Activated CD4-positive, alpha-beta memory T cell treated with anti-CD3 and anti-CD28 coated beads, Interleukin-2, amount 10 ng/mL, durations not matched to agents 7 days and 5 days (primary cell): Measurements from ENCODE around the gene FARS2. TPM values are rescaled to one million over a fixed set of nuclear protein-coding genes. Genes with fewer than 3 reads are reported as not detected.

ENCODE experiments used
- CTCF ChIA-PET: fragments of 350-600 bp; sonication (Branson Sonifier 250); formaldehyde crosslinking; loops from one replicate; lab custom pipeline; 2021; ENCODE audit warnings: antibody characterized with exemption, inconsistent platforms; lab: Charles Lee
- POLR2A ChIA-PET: fragments of 350-600 bp; sonication (Branson Sonifier 250); formaldehyde crosslinking; loops from one replicate; lab custom pipeline; 2021; ENCODE audit warnings: antibody characterized with exemption; lab: Charles Lee
- DNase-seq: peaks from one replicate; pipeline ENCODE4 v3.0.0-alpha.2; 2020
- H3K27ac Mint-ChIP-seq: one replicate; pipeline ENCODE4 v1.8.0; 2021; ENCODE audit warnings: mild to moderate bottlenecking, mixed read lengths
- H3K27me3 Mint-ChIP-seq: one replicate; pipeline ENCODE4 v1.8.0; 2021; ENCODE audit warnings: mixed read lengths
- H3K36me3 Mint-ChIP-seq: one replicate; pipeline ENCODE4 v1.8.0; 2021; ENCODE audit warnings: low read depth, mixed read lengths
- H3K4me1 Mint-ChIP-seq: one replicate; pipeline ENCODE4 v1.8.0; 2021; ENCODE audit warnings: mixed read lengths
- H3K4me3 Mint-ChIP-seq: one replicate; pipeline ENCODE4 v1.8.0; 2021; ENCODE audit warnings: mild to moderate bottlenecking, mixed read lengths
- H3K9me3 Mint-ChIP-seq: one replicate; pipeline ENCODE4 v1.8.0; 2021; ENCODE audit warnings: mixed read lengths
- total RNA-seq, 2 experiments: library from RNA; stranded (reverse); gene quantifications; one replicate each; pipeline ENCODE4 v1.2.3, GENCODE V29; 2021

FARS2 gene
- total RNA-seq, 2 experiments from 2014 or later, result 17.6 to 18.7 TPM

GRCh38 chr6:5617179-5617578 is 355.9 kb downstream of the FARS2 start:
- peaks cover 15% of the 10 kb centered on the region for H3K4me1 Mint-ChIP-seq
- H3K27me3 Mint-ChIP-seq, result no peaks in the 10 kb centered on the region
- H3K36me3 Mint-ChIP-seq, result peaks cover 27% of the 10 kb centered on the region
- no peak overlapping the region for H3K27ac Mint-ChIP-seq
- ChIA-PET POLR2A (no interaction called here), CTCF (interaction anchor here (1.6 kb wide), 1 partner anchor 146 kb away, joined by 5 read pairs; no protein-coding TSS in a partner anchor)
- no peak for DNase-seq
- no peaks in the 10 kb centered on the region for H3K9me3 Mint-ChIP-seq
- H3K4me3 Mint-ChIP-seq, result no peak overlapping the region

- H3K27ac Mint-ChIP-seq, result peak overlapping the region; percentile 60
- peak; percentile 63 for DNase-seq
- CTCF ChIA-PET, result no interaction called here
Measured at GRCh38 chr6:5619249-5619648, 357.9 kb downstream of the FARS2 start.

DNA sequence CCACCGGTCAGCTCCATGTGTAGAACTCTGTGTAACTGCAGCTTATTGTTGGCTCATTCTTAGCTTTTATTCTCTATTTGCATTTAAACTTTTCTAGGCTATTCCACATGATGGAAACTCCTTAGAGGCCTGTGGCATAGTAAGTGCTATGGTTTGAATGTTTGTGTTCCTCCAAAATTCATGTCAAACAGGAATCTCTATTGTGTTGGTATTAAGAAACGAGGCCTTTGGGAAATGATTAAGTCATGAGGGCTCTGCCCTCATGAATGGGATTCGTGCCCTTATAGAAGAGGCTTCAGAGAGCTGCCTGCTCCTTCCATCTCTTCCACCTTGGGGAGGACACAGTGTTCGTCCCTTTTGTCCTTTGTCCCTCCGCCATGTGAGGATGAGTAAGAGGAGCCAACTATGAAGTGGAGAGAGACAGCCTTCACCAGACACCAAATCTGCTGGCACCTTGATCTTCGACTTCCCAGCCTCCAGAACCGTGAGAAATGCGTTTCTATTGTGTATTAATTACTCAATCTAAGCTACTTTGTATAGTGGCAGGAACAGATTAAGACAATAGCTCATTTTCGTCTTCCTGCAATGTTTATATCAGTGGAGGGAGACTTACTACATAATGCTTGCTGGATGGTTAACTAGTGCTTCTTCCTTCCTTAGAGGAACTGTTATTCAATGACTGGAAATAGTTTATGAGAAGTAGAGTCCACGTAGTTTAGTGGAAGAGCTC is 361.1 kb downstream of the FARS2 start:
- ChIA-PET POLR2A (no interaction called here), CTCF (interaction anchor here (1.1 to 1.2 kb wide), 2 partner anchors 9 to 151 kb away, joined by 3 to 4 read pairs; no protein-coding TSS in a partner anchor)
- Mint-ChIP-seq H3K9me3 (no peaks in the 10 kb centered on the region), H3K4me1 (peaks cover 33% of the 10 kb centered on the region), H3K27ac (no peak overlapping the region), H3K36me3 (peaks cover 14% of the 10 kb centered on the region), H3K4me3 (no peak overlapping the region), H3K27me3 (no peaks in the 10 kb centered on the region)
- no peak for DNase-seq

More at GRCh38 chr6:5619249-5619648, 357.9 kb downstream of the FARS2 start:
- POLR2A ChIA-PET, result no interaction called here
- H3K9me3 Mint-ChIP-seq, result no peaks in the 10 kb centered on the region
- H3K4me3 Mint-ChIP-seq, result no peak overlapping the region
- H3K27me3 Mint-ChIP-seq, result no peaks in the 10 kb centered on the region
- H3K36me3 Mint-ChIP-seq, result peaks cover 27% of the 10 kb centered on the region
- H3K4me1 Mint-ChIP-seq, result peaks cover 15% of the 10 kb centered on the region

DNA sequence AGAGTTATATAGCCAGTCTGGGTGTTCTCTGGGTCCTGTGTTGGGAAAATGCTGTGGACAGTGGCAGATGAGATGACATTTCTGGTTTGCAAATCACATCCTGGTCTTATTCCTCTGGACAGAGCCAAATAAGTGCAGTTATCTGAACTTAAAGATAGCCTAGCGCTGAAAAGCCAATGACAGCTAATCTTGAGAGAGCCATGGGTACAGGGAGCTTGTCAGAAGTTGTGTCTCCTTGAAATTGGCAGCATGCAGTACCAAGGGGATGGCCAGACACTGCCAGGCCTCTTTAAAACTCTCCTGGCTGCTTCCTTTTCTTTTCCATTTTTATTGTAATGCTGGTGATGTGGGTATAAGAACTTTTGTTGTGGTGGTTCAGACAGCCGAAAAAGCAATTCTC is 362.5 kb downstream of the FARS2 start:
- POLR2A ChIA-PET, result no interaction called here
- Mint-ChIP-seq H3K4me1 (peaks cover 35% of the 10 kb centered on the region), H3K27ac (no peak overlapping the region), H3K4me3 (no peak overlapping the region), H3K9me3 (no peaks in the 10 kb centered on the region), H3K27me3 (no peaks in the 10 kb centered on the region), H3K36me3 (peaks cover 12% of the 10 kb centered on the region)
- no peak for DNase-seq
- CTCF ChIA-PET, result no interaction called here

DNA sequence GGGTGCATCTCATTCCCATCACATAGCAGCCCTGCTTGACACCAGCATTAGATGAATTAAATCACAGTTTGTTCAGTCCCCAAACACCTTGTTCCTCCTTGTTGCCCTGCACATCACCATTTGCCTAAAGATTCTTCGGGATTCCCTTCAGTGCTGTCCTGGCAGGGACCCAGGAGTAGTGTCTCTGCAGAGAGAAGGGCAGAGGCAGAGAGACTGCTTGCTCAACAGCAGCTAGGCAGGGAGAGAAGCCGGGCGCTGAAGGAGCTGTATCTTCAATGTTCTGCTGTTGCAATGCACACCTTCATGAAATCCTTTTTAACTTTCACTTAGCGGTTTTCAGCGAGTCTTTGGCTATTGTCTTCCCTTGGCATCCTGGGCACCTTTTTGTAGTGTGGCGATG is 362.9 kb downstream of the FARS2 start:
- Mint-ChIP-seq H3K36me3 (peaks cover 10% of the 10 kb centered on the region), H3K9me3 (no peaks in the 10 kb centered on the region), H3K27ac (no peak overlapping the region), H3K4me3 (no peak overlapping the region), H3K4me1 (peaks cover 30% of the 10 kb centered on the region), H3K27me3 (no peaks in the 10 kb centered on the region)
- DNase-seq, result no peak
- ChIA-PET CTCF (no interaction called here), POLR2A (no interaction called here)

DNA sequence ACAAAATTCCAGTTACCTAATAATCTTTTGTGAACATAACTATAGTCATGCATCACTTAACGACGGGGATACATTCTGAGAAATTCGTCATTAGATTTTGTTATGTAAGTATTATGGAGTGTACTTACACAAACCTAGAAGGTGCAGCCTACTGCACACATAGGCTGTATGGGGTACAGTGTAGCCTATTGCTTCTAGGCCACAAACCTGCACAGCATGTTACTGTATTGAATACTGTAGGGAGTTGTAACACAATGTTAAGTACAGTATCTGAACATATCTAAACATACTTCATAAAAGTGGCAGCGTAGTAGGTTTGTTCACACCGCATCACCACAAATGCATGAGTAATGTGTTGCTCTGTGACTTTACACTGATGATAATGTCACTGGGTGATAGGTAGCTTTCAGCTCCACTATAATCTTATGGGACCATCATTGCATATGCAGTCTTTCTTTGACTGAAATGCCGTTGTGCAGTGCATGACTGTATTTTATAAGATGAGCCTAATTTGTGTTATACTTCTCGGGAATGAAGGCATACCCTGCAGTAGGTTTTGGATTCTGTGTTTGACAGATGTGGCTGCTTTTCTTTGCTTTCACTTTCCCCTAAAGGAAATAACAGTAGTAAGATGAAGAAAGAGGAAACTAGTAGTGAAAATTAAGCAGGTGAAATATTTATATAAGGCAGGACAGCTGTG is 365.6 kb downstream of the FARS2 start:
- no peaks in the 10 kb centered on the region for H3K9me3 Mint-ChIP-seq
- H3K4me1 Mint-ChIP-seq, result peaks cover 22% of the 10 kb centered on the region
- peak overlapping the region; percentile 44 for H3K4me3 Mint-ChIP-seq
- ChIA-PET POLR2A (no interaction called here), CTCF (no interaction called here)
- H3K36me3 Mint-ChIP-seq, result no peaks in the 10 kb centered on the region
- DNase-seq, result peak; percentile 40
- no peaks in the 10 kb centered on the region for H3K27me3 Mint-ChIP-seq
- peak overlapping the region; percentile 61 for H3K27ac Mint-ChIP-seq

DNA sequence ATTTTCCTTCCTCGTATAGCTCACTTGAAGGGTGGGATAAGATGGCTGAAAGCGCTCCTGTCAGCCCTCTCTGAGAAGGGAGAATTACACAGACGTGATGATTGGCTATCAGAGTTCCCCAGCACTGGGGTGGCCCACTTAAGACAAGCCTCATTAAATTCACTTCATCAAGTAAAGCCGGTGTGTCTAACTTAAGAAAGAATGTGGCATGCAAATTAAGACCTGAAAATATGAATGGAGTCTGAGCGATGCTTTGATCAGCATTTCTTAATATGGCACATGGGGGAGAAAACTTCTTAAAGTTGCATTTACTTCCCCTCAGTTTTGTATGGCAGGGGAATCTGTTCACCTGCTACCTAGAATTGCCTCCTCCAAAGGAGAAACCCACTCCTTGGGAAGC is 369.3 kb downstream of the FARS2 start:
- Mint-ChIP-seq H3K36me3 (peaks cover 5% of the 10 kb centered on the region), H3K4me1 (peaks cover 23% of the 10 kb centered on the region), H3K9me3 (no peaks in the 10 kb centered on the region), H3K4me3 (no peak overlapping the region), H3K27ac (no peak overlapping the region), H3K27me3 (no peaks in the 10 kb centered on the region)
- ChIA-PET POLR2A (no interaction called here), CTCF (interaction anchor here (1.0 kb wide), 1 partner anchor 159 kb away, joined by 3 read pairs; no protein-coding TSS in a partner anchor)
- DNase-seq, result no peak

- CTCF ChIA-PET, result no interaction called here
- DNase-seq, result no peak
- H3K4me1 Mint-ChIP-seq, result peaks cover 9% of the 10 kb centered on the region
- peaks cover 5% of the 10 kb centered on the region for H3K36me3 Mint-ChIP-seq
- POLR2A ChIA-PET, result no interaction called here
- H3K27me3 Mint-ChIP-seq, result no peaks in the 10 kb centered on the region
- no peak overlapping the region for H3K27ac Mint-ChIP-seq
- H3K9me3 Mint-ChIP-seq, result no peaks in the 10 kb centered on the region
- H3K4me3 Mint-ChIP-seq, result no peak overlapping the region
Measured at GRCh38 chr6:5632348-5632935, 371.1 kb downstream of the FARS2 start.

GRCh38 chr6:5634525-5634924 is 373.2 kb downstream of the FARS2 start:
- Mint-ChIP-seq H3K27ac (no peak overlapping the region), H3K4me1 (peaks cover 5% of the 10 kb centered on the region), H3K9me3 (no peaks in the 10 kb centered on the region), H3K4me3 (no peak overlapping the region), H3K36me3 (peaks cover 10% of the 10 kb centered on the region), H3K27me3 (no peaks in the 10 kb centered on the region)
- ChIA-PET CTCF (no interaction called here), POLR2A (no interaction called here)
- no peak for DNase-seq

GRCh38 chr6:5636210-5637030 is 375.1 kb downstream of the FARS2 start:
- Mint-ChIP-seq H3K4me3 (no peak overlapping the region), H3K36me3 (peaks cover 23% of the 10 kb centered on the region), H3K27me3 (no peaks in the 10 kb centered on the region), H3K27ac (no peak overlapping the region), H3K4me1 (peaks cover 5% of the 10 kb centered on the region), H3K9me3 (peaks cover 14% of the 10 kb centered on the region)
- POLR2A ChIA-PET, result no interaction called here
- no peak for DNase-seq
- CTCF ChIA-PET, result no interaction called here

GRCh38 chr6:5637714-5638113 is 376.4 kb downstream of the FARS2 start:
- ChIA-PET CTCF (no interaction called here), POLR2A (no interaction called here)
- DNase-seq, result no peak
- peaks cover 21% of the 10 kb centered on the region for H3K36me3 Mint-ChIP-seq
- H3K4me1 Mint-ChIP-seq, result peaks cover 2% of the 10 kb centered on the region
- H3K27ac Mint-ChIP-seq, result no peak overlapping the region
- H3K9me3 Mint-ChIP-seq, result peaks cover 14% of the 10 kb centered on the region
- H3K4me3 Mint-ChIP-seq, result no peak overlapping the region
- H3K27me3 Mint-ChIP-seq, result no peaks in the 10 kb centered on the region

- ChIA-PET CTCF (no interaction called here), POLR2A (no interaction called here)
- H3K9me3 Mint-ChIP-seq, result peaks cover 14% of the 10 kb centered on the region
- no peak overlapping the region for H3K27ac Mint-ChIP-seq
- H3K4me3 Mint-ChIP-seq, result no peak overlapping the region
- peaks cover 18% of the 10 kb centered on the region for H3K36me3 Mint-ChIP-seq
- no peaks in the 10 kb centered on the region for H3K4me1 Mint-ChIP-seq
- no peak for DNase-seq
- no peaks in the 10 kb centered on the region for H3K27me3 Mint-ChIP-seq
Measured at GRCh38 chr6:5638666-5639065, 377.4 kb downstream of the FARS2 start.

GRCh38 chr6:5639193-5639592 is 377.9 kb downstream of the FARS2 start:
- no peaks in the 10 kb centered on the region for H3K4me1 Mint-ChIP-seq
- no peak for DNase-seq
- no peak overlapping the region for H3K27ac Mint-ChIP-seq
- no peaks in the 10 kb centered on the region for H3K27me3 Mint-ChIP-seq
- H3K4me3 Mint-ChIP-seq, result no peak overlapping the region
- H3K9me3 Mint-ChIP-seq, result peaks cover 14% of the 10 kb centered on the region
- ChIA-PET POLR2A (no interaction called here), CTCF (no interaction called here)
- H3K36me3 Mint-ChIP-seq, result peaks cover 18% of the 10 kb centered on the region
